ENCODE results near the gene TOPAZ1. TPM values are rescaled to one million over a fixed set of nuclear protein-coding genes. Genes with fewer than 3 reads are reported as not detected.
A peak's percentile ranks its signal among the peaks of the same experiment; 100 is the strongest.

Gene TOPAZ1
- total and polyA plus RNA-seq, 2 of the 4 experiments (the other 2 are of a cell fraction): not detected

DNA sequence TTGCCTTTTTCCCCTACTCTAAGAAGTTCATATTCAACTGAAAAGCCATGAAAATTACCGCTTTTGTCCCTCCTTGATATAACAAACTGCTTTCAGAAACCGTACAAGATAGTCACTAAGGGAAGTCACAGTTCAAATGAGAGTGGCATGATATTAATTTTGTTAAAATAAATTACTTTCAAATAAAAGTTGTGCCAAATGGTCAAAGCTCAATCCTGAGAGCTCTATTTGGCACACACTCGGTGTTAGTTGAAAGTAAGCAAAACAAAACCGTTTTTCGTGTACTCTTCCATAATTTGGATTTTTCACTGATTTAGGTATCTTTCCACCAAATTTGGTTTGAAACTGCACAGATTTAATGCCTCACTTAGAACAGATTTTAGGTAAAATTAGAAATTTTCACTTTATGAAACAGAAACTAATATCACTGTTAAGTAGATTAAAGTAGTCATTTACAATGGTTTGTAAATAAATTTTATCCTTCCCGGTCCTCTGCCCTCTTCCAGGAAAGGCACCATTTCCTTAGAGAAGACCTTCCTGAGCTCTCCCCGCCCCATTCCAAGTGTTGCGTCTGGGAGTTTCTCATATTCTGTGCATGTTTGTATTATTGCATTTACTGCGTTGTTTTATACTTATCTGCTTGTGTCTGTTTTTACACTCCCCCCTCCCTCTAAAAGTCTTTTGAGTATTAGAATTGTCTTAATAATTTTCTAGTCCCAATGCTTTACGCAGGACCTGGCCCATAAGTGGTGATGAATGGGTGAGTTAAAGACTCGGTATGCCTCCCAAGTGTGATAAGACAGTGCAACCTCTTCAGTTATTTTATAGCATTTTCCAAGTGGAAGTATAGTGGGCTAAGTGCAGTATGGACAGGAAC lies 97.7 kb downstream of the TOPAZ1 start (continued):
- TF ChIP-seq SMC3 (IDR thresholded peaks at IDR 0.05; ENCODE audit: low read depth, low read length): no peak

GRCh38 chr3:44340058-44340395 lies 98.3 kb downstream of the TOPAZ1 start:
- intact Hi-C loops (cut with micrococcal nuclease): no loop called here
- no peak overlapping the region for H3K27ac ChIP-seq (ENCODE audit: insufficient read depth, low read length)
- no peak for ATAC-seq (ENCODE audit: low read depth)
- no peak overlapping the region for H2AFZ ChIP-seq (replicated peaks; ENCODE audit: low read length, poor library complexity)
- no peaks in the 10 kb centered on the region for H3K36me3 ChIP-seq (ENCODE audit: control insufficient read depth, insufficient read depth, low read length)
- in situ Hi-C loops (cut with MboI; ENCODE audit: low sequenced_read_pairs): loop anchor here (25.0 kb wide), 2 partner anchors 297 to 547 kb away; partner anchors contain the start of genes ZNF197 and ZNF35
- H2BK5ac ChIP-seq (ENCODE audit: low read depth, low read length, poor library complexity, severe bottlenecking): no peak overlapping the region
- TF ChIP-seq, protein P1, sequence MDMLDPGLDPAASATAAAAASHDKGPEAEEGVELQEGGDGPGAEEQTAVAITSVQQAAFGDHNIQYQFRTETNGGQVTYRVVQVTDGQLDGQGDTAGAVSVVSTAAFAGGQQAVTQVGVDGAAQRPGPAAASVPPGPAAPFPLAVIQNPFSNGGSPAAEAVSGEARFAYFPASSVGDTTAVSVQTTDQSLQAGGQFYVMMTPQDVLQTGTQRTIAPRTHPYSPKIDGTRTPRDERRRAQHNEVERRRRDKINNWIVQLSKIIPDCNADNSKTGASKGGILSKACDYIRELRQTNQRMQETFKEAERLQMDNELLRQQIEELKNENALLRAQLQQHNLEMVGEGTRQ (IDR thresholded peaks at IDR 0.05; ENCODE audit: low read depth, low read length): no peak
- TF ChIP-seq CEBPB (IDR thresholded peaks at IDR 0.05; ENCODE audit: low read depth, low read length) (no peak), MXI1 (IDR thresholded peaks at IDR 0.05; ENCODE audit: borderline replicate concordance, low read depth, low read length) (no peak), POLR2A (IDR thresholded peaks at IDR 0.05; ENCODE audit: low read depth, low read length) (no peak), CHD1 (IDR thresholded peaks at IDR 0.05; ENCODE audit: low read depth, low read length) (no peak), RAD21 (IDR thresholded peaks at IDR 0.05; ENCODE audit: low read length) (no peak), MAFK (IDR thresholded peaks at IDR 0.05; ENCODE audit: low read depth, low read length) (no peak), FOS (IDR thresholded peaks at IDR 0.05; ENCODE audit: low read depth, low read length) (no peak), CTCF (conservative IDR thresholded peaks at IDR 0.05; ENCODE audit: low read depth, low read length) (no peak), SMC3 (IDR thresholded peaks at IDR 0.05; ENCODE audit: low read depth, low read length) (no peak), RCOR1 (IDR thresholded peaks at IDR 0.05; ENCODE audit: insufficient replicate concordance, low read length) (no peak)
- no peak overlapping the region for H3K56ac ChIP-seq (ENCODE audit: extremely low read depth, insufficient read depth, low read length)
- H4K8ac ChIP-seq (ENCODE audit: low read depth in 2 of 2, low read length in 2 of 2): peak overlapping the region in 1 of 2 experiments; percentile 50; a peak in 1 of 4 replicates
- H3K9ac ChIP-seq (ENCODE audit: low read depth, low read length): no peak overlapping the region
- H3K18ac ChIP-seq (ENCODE audit: low read depth, low read length): no peak overlapping the region
- 80% methylated on average over 1 of the region's 3 CpGs; no CpG with 5 or more reads in 1 of the 2 experiments for WGBS, 2 experiments (ENCODE audit: extremely low coverage in 2 of 2, insufficient read length in 1 of 2)
- dilution Hi-C loops (cut with HindIII; ENCODE audit: low sequenced_read_pairs, unreplicated experiment): no loop called here
- H2BK20ac ChIP-seq (ENCODE audit: low read depth, low read length): 0 out of 2 replicates have a peak overlapping the region, but pooled peaks have one; percentile 1
- H3K9me1 ChIP-seq (ENCODE audit: insufficient read depth, low read length): peaks cover 4% of the 10 kb centered on the region; the same call in 1 of the 2 replicates
- H3K4me2 ChIP-seq (ENCODE audit: low read depth, low read length): peak overlapping the region; percentile 70
- no peak overlapping the region for H2AK5ac ChIP-seq (ENCODE audit: low read depth, low read length)
- peak overlapping the region; percentile 35; the same call in 1 of the 2 replicates for H4K91ac ChIP-seq (ENCODE audit: insufficient read depth, low read depth, low read length)
- peak overlapping the region; percentile 23 for H3K4ac ChIP-seq (ENCODE audit: low read depth, low read length)
- no peaks in the 10 kb centered on the region for H3K9me3 ChIP-seq (ENCODE audit: control insufficient read depth, insufficient read depth, low read length)
- H3K14ac ChIP-seq (replicated peaks; ENCODE audit: low read depth, low read length): 0 out of 2 replicates have a peak overlapping the region, but pooled peaks have one; percentile 17
- ChIA-PET POLR2A (ENCODE audit: unreplicated experiment) (interaction anchor here (0.6 kb wide), 1 partner anchor 1755 kb away, joined by 3 read pairs; no protein-coding TSS in a partner anchor), CTCF (interaction anchor here (0.5 kb wide), 1 partner anchor 66 kb away, joined by 4 read pairs; no protein-coding TSS in a partner anchor)
- 0 out of 2 replicates have a peak overlapping the region, but pooled peaks have one; percentile 2 for H3K4me3 ChIP-seq (ENCODE audit: insufficient read depth, low read depth, low read length)
- H3K79me1 ChIP-seq (ENCODE audit: low read depth in 1 of 2, low read length in 2 of 2): peaks cover 20 to 34% of the 10 kb centered on the region in 2 experiments
- H2BK120ac ChIP-seq (ENCODE audit: low read depth, low read length): peak overlapping the region; percentile 35; the same call in 1 of the 2 replicates
- DNase-seq: no peak
- peak overlapping the region; percentile 52; the same call in 1 of the 2 replicates for H3K23ac ChIP-seq (ENCODE audit: low read depth, low read length)
- H3K27me3 ChIP-seq (ENCODE audit: control insufficient read depth, insufficient read depth, low read length): no peaks in the 10 kb centered on the region
- H2AK9ac ChIP-seq (replicated peaks; ENCODE audit: low read depth, low read length, poor library complexity): no peak overlapping the region
- no TSS peak for BruUV-seq (replicated peaks)
- H2BK15ac ChIP-seq (ENCODE audit: low read depth, low read length): no peak overlapping the region; the same call in 2 of the 3 replicates
- 0 out of 2 replicates have a peak, but pooled peaks cover 2% of the 10 kb centered on the region for H3K4me1 ChIP-seq (ENCODE audit: control insufficient read depth, insufficient read depth, low read length)
- no peaks in the 10 kb centered on the region for H4K20me1 ChIP-seq (ENCODE audit: insufficient read depth, low read length)
- no peak overlapping the region for H4K5ac ChIP-seq (ENCODE audit: low read depth, low read length)

Measured in IMR-90 (cell line).